ENCODE results near the gene ZNF564.

GRCh38 chr19:12482509-12482886 is 68.8 kb downstream of the ZNF564 start:
- no peak for TF ChIP-seq CTCF (IDR thresholded peaks at IDR 0.05; ENCODE audit: insufficient read depth, low read depth, low read length)
- TF ChIP-seq EZH2 (IDR thresholded peaks at IDR 0.05; ENCODE audit: insufficient read depth, low read length), result no peak
